Fibroblast of lung (primary cell): Measurements from ENCODE around the gene ACTN1.

Source experiments
- EZH2 ChIP-seq: IDR thresholded peaks from 2 replicates; pipeline ENCODE4 v1.5.1; 2012; ENCODE audit warnings: low read length, control low read depth, mild to moderate bottlenecking; ENCODE audit errors: missing control alignments
- TF ChIP-seq, protein P1 (sequence below), 2 donors: IDR thresholded peaks in 1 of 2; conservative IDR thresholded peaks in 1 of 2; 1 replicate in 1 of 2; 2 replicates in 1 of 2; pipeline ENCODE4 v1.5.1; 2011 to 2012; ENCODE audit warnings: low read length in 2 of 2, control low read depth in 1 of 2, inconsistent platforms in 1 of 2, low read depth in 1 of 2, mild to moderate bottlenecking in 1 of 2

DNA sequence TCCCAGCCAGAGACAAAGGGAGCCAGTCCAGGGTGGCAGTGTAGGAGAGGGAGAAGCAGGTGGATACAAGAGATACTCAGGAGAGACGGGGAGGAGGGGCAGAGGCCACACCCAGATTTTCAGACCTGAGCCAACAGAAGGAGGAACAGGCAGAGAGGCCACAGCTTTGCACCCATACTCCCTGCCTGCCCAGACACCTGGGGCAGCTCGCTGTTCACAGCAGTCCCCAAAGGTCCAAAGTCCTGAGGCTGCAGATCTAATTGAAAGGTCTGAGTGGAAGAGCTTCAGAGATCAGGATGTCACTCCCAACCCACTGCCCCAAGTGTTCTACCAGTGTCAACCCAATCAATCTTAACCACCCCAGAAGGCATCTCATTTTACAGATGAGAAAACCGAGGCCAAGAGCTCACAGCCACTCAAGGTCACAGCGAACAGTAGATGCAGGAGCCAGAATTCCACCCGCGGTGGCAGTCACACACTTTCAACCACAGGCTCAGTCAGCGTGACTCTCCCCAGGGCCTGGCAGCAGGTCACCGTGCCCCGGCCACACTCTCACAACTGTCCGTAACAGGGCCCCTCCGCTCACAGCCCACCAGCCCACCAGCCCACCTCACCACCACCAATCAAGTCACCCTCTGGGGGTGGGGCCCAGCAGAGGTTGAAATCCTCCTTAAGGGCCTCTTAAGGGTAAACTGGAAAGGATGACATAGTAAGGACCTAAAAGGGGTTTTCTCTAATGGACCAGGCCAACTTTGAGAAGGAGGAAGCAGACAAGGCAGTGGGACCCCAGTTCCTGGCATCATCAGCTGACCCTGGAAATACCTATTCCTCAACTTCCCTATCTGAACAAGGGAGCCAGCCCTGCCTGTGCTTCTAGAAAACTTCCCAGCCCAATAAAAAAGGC, 33.3 kb downstream of the ACTN1 start:
- TF ChIP-seq, protein P1, sequence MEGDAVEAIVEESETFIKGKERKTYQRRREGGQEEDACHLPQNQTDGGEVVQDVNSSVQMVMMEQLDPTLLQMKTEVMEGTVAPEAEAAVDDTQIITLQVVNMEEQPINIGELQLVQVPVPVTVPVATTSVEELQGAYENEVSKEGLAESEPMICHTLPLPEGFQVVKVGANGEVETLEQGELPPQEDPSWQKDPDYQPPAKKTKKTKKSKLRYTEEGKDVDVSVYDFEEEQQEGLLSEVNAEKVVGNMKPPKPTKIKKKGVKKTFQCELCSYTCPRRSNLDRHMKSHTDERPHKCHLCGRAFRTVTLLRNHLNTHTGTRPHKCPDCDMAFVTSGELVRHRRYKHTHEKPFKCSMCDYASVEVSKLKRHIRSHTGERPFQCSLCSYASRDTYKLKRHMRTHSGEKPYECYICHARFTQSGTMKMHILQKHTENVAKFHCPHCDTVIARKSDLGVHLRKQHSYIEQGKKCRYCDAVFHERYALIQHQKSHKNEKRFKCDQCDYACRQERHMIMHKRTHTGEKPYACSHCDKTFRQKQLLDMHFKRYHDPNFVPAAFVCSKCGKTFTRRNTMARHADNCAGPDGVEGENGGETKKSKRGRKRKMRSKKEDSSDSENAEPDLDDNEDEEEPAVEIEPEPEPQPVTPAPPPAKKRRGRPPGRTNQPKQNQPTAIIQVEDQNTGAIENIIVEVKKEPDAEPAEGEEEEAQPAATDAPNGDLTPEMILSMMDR (conservative IDR thresholded peaks at IDR 0.05 in 1 of 2, IDR thresholded peaks at IDR 0.05 in 1 of 2; ENCODE audit: low read depth in 1 of 2, low read length in 2 of 2) = no peak
- TF ChIP-seq EZH2 = no peak
